ENCODE measurements around the gene OCIAD2. TPM values are rescaled to one million over a fixed set of nuclear protein-coding genes. Genes with fewer than 3 reads are reported as not detected.
A peak's percentile ranks its signal among the peaks of the same experiment; 100 is the strongest.
"Not testable (repeated sequence)": the region's sequence is repeated elsewhere in the genome, so short reads cannot be mapped to it uniquely, and the experiment has no call there.

The OCIAD2 gene
- total RNA-seq, 1 experiment from 2014 or later, result 82.7 TPM

DNA sequence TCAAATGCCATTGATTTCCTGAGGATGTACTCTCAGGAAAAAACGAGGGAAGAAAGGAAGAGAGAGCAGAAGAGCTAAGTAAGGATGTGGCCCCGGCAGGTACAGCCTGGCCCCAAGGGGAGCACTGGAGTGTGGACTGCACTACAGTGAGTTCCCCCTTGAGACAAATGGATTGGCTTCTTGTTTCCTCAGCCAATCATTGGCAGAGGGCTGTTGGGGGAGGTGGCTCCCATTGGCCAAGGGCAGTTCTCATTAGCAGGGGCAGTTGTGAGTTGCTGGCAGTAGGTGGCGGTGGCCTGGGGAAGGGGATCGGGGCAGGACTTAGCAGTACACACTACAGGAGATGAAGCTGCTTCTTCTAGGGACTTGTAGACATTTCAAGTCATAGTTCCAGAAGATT lies 24.1 kb upstream of the OCIAD2 start:
- Mint-ChIP-seq H3K4me3 (no peak overlapping the region), H3K27ac (no peak overlapping the region), H3K27me3 (ENCODE audit: low read depth) (no peaks in the 10 kb centered on the region), H3K36me3 (no peaks in the 10 kb centered on the region), H3K4me1 (no peaks in the 10 kb centered on the region), H3K9me3 (peaks cover 14% of the 10 kb centered on the region)
- ATAC-seq (peak; percentile 86), DNase-seq (ENCODE audit: low spot score) (no peak)
- CTCF ChIA-PET, result interaction anchor here (1.7 to 2.3 kb wide), 3 partner anchors 11 to 24 kb away, joined by 4 to 29 read pairs (median 4); partner anchors contain the start of gene OCIAD2
- POLR2A ChIA-PET, result no interaction called here
- TF ChIP-seq, protein P1, sequence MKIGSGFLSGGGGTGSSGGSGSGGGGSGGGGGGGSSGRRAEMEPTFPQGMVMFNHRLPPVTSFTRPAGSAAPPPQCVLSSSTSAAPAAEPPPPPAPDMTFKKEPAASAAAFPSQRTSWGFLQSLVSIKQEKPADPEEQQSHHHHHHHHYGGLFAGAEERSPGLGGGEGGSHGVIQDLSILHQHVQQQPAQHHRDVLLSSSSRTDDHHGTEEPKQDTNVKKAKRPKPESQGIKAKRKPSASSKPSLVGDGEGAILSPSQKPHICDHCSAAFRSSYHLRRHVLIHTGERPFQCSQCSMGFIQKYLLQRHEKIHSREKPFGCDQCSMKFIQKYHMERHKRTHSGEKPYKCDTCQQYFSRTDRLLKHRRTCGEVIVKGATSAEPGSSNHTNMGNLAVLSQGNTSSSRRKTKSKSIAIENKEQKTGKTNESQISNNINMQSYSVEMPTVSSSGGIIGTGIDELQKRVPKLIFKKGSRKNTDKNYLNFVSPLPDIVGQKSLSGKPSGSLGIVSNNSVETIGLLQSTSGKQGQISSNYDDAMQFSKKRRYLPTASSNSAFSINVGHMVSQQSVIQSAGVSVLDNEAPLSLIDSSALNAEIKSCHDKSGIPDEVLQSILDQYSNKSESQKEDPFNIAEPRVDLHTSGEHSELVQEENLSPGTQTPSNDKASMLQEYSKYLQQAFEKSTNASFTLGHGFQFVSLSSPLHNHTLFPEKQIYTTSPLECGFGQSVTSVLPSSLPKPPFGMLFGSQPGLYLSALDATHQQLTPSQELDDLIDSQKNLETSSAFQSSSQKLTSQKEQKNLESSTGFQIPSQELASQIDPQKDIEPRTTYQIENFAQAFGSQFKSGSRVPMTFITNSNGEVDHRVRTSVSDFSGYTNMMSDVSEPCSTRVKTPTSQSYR (CRISPR knock-in tag; IDR thresholded peaks at IDR 0.05), result no peak
- TF ChIP-seq SP1 (CRISPR knock-in tag; conservative IDR thresholded peaks at IDR 0.05), result no peak
- TF ChIP-seq NFYB (CRISPR knock-in tag; conservative IDR thresholded peaks at IDR 0.05; ENCODE audit: low read depth), result peak; percentile 54
- TF ChIP-seq, protein P2, sequence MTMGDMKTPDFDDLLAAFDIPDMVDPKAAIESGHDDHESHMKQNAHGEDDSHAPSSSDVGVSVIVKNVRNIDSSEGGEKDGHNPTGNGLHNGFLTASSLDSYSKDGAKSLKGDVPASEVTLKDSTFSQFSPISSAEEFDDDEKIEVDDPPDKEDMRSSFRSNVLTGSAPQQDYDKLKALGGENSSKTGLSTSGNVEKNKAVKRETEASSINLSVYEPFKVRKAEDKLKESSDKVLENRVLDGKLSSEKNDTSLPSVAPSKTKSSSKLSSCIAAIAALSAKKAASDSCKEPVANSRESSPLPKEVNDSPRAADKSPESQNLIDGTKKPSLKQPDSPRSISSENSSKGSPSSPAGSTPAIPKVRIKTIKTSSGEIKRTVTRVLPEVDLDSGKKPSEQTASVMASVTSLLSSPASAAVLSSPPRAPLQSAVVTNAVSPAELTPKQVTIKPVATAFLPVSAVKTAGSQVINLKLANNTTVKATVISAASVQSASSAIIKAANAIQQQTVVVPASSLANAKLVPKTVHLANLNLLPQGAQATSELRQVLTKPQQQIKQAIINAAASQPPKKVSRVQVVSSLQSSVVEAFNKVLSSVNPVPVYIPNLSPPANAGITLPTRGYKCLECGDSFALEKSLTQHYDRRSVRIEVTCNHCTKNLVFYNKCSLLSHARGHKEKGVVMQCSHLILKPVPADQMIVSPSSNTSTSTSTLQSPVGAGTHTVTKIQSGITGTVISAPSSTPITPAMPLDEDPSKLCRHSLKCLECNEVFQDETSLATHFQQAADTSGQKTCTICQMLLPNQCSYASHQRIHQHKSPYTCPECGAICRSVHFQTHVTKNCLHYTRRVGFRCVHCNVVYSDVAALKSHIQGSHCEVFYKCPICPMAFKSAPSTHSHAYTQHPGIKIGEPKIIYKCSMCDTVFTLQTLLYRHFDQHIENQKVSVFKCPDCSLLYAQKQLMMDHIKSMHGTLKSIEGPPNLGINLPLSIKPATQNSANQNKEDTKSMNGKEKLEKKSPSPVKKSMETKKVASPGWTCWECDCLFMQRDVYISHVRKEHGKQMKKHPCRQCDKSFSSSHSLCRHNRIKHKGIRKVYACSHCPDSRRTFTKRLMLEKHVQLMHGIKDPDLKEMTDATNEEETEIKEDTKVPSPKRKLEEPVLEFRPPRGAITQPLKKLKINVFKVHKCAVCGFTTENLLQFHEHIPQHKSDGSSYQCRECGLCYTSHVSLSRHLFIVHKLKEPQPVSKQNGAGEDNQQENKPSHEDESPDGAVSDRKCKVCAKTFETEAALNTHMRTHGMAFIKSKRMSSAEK (CRISPR knock-in tag; IDR thresholded peaks at IDR 0.05; ENCODE audit: borderline replicate concordance), result no peak
- no peak for TF ChIP-seq ZNF317 (CRISPR knock-in tag; IDR thresholded peaks at IDR 0.05; ENCODE audit: borderline replicate concordance, low read depth)

DNA sequence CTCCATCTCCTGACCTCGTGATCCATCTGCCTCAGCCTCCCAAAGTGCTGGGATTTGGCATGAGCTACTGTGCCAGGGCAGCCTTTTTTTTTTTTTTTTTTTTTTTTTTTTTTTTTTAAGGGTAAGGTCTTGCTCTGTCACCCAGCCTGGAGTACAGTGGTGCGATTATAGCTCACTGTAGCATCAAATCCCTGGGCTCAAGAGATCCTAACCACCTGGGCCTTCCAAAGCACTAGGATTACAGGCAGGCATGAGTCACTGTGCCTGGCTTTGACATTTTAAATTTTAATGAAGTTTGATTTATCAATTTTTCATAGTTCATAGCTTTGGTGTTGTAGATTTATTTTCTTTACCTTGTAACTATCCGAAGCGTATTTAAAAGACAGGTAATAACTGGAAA lies 17.8 kb upstream of the OCIAD2 start:
- POLR2A ChIA-PET, result no interaction called here
- CTCF ChIA-PET, result no interaction called here
- TF ChIP-seq JUN (CRISPR knock-in tag; IDR thresholded peaks at IDR 0.05), result no peak
- TF ChIP-seq IRF2 (CRISPR knock-in tag; IDR thresholded peaks at IDR 0.05; ENCODE audit: borderline replicate concordance, low read depth), result no peak
- TF ChIP-seq ZNF396 (CRISPR knock-in tag; IDR thresholded peaks at IDR 0.05; ENCODE audit: borderline replicate concordance), result no peak
- no peak for TF ChIP-seq ESRRA (CRISPR knock-in tag; IDR thresholded peaks at IDR 0.05; ENCODE audit: borderline replicate concordance)
- no peak for TF ChIP-seq RELA (CRISPR knock-in tag; IDR thresholded peaks at IDR 0.05; ENCODE audit: borderline replicate concordance)
- TF ChIP-seq, protein P3, sequence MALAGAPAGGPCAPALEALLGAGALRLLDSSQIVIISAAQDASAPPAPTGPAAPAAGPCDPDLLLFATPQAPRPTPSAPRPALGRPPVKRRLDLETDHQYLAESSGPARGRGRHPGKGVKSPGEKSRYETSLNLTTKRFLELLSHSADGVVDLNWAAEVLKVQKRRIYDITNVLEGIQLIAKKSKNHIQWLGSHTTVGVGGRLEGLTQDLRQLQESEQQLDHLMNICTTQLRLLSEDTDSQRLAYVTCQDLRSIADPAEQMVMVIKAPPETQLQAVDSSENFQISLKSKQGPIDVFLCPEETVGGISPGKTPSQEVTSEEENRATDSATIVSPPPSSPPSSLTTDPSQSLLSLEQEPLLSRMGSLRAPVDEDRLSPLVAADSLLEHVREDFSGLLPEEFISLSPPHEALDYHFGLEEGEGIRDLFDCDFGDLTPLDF (CRISPR knock-in tag; IDR thresholded peaks at IDR 0.05), result no peak
- TF ChIP-seq, protein P4, sequence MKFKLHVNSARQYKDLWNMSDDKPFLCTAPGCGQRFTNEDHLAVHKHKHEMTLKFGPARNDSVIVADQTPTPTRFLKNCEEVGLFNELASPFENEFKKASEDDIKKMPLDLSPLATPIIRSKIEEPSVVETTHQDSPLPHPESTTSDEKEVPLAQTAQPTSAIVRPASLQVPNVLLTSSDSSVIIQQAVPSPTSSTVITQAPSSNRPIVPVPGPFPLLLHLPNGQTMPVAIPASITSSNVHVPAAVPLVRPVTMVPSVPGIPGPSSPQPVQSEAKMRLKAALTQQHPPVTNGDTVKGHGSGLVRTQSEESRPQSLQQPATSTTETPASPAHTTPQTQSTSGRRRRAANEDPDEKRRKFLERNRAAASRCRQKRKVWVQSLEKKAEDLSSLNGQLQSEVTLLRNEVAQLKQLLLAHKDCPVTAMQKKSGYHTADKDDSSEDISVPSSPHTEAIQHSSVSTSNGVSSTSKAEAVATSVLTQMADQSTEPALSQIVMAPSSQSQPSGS (CRISPR knock-in tag; IDR thresholded peaks at IDR 0.05; ENCODE audit: borderline replicate concordance, low read depth), result no peak
- TF ChIP-seq ELF4 (CRISPR knock-in tag; IDR thresholded peaks at IDR 0.05; ENCODE audit: low read depth), result no peak
- no peak for DNase-seq (ENCODE audit: low spot score)
- no peaks in the 10 kb centered on the region for H3K4me1 Mint-ChIP-seq
- no peak overlapping the region for H3K4me3 Mint-ChIP-seq
- peaks cover 25% of the 10 kb centered on the region for H3K9me3 Mint-ChIP-seq
- H3K36me3 Mint-ChIP-seq, result peaks cover 3% of the 10 kb centered on the region
- ATAC-seq, result no peak
- peaks cover 3% of the 10 kb centered on the region for H3K27me3 Mint-ChIP-seq (ENCODE audit: low read depth)
- H3K27ac Mint-ChIP-seq, result no peak overlapping the region

DNA sequence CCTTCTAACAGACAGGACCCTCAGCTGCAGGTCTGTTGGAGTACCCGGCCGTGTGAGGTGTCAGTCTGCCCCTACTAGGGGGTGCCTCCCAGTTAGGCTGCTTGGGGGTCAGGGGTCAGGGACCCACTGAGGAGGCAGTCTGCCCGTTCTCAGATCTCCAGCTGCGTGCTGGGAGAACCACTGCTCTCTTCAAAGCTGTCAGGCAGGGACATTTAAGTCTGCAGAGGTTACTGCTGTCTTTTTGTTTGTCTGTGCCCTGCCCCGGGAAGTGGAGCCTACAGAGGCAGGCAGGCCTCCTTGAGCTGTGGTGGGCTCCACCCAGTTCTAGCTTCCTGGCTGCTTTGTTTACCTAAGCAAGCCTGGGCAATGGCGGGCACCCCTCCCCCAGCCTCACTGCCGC lies 16.5 kb upstream of the OCIAD2 start:
- H3K27ac Mint-ChIP-seq; ATAC-seq; H3K27me3 Mint-ChIP-seq (ENCODE audit: low read depth); DNase-seq (ENCODE audit: low spot score); POLR2A ChIA-PET; CTCF ChIA-PET; H3K4me3 Mint-ChIP-seq; H3K4me1 Mint-ChIP-seq; H3K36me3 Mint-ChIP-seq: not testable (repeated sequence)
- H3K9me3 Mint-ChIP-seq, result peaks cover 22% of the 10 kb centered on the region
